ENCODE measurements around the gene TRIM44. TPM values are rescaled to one million over a fixed set of nuclear protein-coding genes. Genes with fewer than 3 reads are reported as not detected.

Gene TRIM44
- total RNA-seq, 3 donors from 2014 or later (not counting 1 experiment from before 2014, with no cell fraction given) = 47.0 to 62.6 (median 51.9) TPM

- ATAC-seq (no peak), DNase-seq (no peak)
- Histone ChIP-seq H3K27ac (ENCODE audit: low read length) (no peak overlapping the region), H3K36me3 (ENCODE audit: control insufficient read depth, insufficient read depth, low read length) (no peaks in the 10 kb centered on the region), H3K4me3 (ENCODE audit: low read length) (no peak overlapping the region), H3K4me1 (ENCODE audit: control insufficient read depth, insufficient read depth, low read length) (no peaks in the 10 kb centered on the region), H3K9me3 (ENCODE audit: control insufficient read depth, insufficient read depth, low read length) (no peaks in the 10 kb centered on the region), H3K27me3 (ENCODE audit: control insufficient read depth, insufficient read depth, low read length) (peaks cover 13% of the 10 kb centered on the region)
- 84% methylated on average over 4 of the region's 6 CpGs for WGBS (ENCODE audit: insufficient coverage)
- intact Hi-C loops (cut with micrococcal nuclease) = no loop called here
- no peak overlapping the region for H3K27ac Mint-ChIP-seq
- H3K4me3 Mint-ChIP-seq = no peak overlapping the region
- H3K4me1 Mint-ChIP-seq = no peaks in the 10 kb centered on the region
- no peaks in the 10 kb centered on the region for H3K36me3 Mint-ChIP-seq
- no peaks in the 10 kb centered on the region for H3K9me3 Mint-ChIP-seq
- peaks cover 60 to 73% of the 10 kb centered on the region in 2 donors for H3K27me3 Mint-ChIP-seq (ENCODE audit: low read depth in 2 of 2)
- TF ChIP-seq, protein P1, sequence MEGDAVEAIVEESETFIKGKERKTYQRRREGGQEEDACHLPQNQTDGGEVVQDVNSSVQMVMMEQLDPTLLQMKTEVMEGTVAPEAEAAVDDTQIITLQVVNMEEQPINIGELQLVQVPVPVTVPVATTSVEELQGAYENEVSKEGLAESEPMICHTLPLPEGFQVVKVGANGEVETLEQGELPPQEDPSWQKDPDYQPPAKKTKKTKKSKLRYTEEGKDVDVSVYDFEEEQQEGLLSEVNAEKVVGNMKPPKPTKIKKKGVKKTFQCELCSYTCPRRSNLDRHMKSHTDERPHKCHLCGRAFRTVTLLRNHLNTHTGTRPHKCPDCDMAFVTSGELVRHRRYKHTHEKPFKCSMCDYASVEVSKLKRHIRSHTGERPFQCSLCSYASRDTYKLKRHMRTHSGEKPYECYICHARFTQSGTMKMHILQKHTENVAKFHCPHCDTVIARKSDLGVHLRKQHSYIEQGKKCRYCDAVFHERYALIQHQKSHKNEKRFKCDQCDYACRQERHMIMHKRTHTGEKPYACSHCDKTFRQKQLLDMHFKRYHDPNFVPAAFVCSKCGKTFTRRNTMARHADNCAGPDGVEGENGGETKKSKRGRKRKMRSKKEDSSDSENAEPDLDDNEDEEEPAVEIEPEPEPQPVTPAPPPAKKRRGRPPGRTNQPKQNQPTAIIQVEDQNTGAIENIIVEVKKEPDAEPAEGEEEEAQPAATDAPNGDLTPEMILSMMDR (IDR thresholded peaks at IDR 0.05) = no peak
These were observed 7.9 kb upstream of the TRIM44 start for GRCh38 chr11:35654711-35655110.

DNA sequence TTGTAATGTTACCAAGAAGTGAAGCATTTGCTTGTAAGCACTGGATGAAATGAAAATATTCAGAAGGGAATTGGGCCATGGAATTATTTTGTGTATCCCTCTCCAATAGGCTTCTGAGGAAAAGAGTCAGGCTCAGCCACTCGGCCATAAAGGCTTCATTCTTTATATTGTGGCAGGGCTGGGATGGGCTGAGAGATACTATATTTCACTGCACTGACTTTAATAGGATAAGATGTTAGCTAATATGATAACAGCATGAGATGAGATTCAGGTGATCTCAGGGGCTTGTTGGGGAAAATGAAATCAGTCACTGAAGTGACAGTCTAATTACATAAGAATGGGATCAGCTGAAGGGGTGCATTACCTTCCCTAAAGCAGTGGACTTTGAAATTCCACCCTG is 7.3 kb upstream of the TRIM44 start:
- DNase-seq (no peak), ATAC-seq (no peak)
- Mint-ChIP-seq H3K4me3 (no peak overlapping the region), H3K27ac (no peak overlapping the region), H3K9me3 (no peaks in the 10 kb centered on the region), H3K4me1 (no peaks in the 10 kb centered on the region), H3K36me3 (no peaks in the 10 kb centered on the region), H3K27me3 (ENCODE audit: low read depth in 2 of 2) (peaks cover 60 to 72% of the 10 kb centered on the region in 2 donors)
- peaks cover 15% of the 10 kb centered on the region for H3K27me3 ChIP-seq (ENCODE audit: control insufficient read depth, insufficient read depth, low read length)
- no peaks in the 10 kb centered on the region for H3K9me3 ChIP-seq (ENCODE audit: control insufficient read depth, insufficient read depth, low read length)
- intact Hi-C loops (cut with micrococcal nuclease) = no loop called here
- 88% methylated on average over 1 of the region's 1 CpG for WGBS (ENCODE audit: insufficient coverage)
- no peaks in the 10 kb centered on the region for H3K4me1 ChIP-seq (ENCODE audit: control insufficient read depth, insufficient read depth, low read length)
- H3K4me3 ChIP-seq (ENCODE audit: low read length) = no peak overlapping the region
- no peak overlapping the region for H3K27ac ChIP-seq (ENCODE audit: low read length)
- no peaks in the 10 kb centered on the region for H3K36me3 ChIP-seq (ENCODE audit: control insufficient read depth, insufficient read depth, low read length)
- TF ChIP-seq, protein P1 (IDR thresholded peaks at IDR 0.05) = no peak

DNA sequence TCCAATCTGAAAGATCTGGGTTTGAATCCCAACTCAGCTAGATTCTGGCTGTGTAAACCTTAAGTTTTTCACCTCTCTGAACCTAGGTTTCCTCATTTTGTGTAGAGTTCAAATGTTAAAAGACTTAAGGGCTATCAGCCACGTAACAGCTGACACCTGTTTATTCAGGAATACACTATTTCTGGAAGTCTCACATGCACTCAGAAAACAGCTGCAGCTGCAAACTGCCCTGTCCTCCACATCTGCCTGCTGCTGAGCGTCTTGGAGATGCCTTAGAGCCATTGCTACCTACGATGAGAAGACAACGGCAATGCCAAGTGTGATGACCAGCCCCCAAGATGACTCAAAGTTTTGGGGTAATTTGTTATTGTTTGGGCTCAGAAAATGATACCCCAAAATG is 6.7 kb upstream of the TRIM44 start:
- Histone ChIP-seq H3K27ac (ENCODE audit: low read length) (no peak overlapping the region), H3K36me3 (ENCODE audit: control insufficient read depth, insufficient read depth, low read length) (no peaks in the 10 kb centered on the region), H3K27me3 (ENCODE audit: control insufficient read depth, insufficient read depth, low read length) (peaks cover 15% of the 10 kb centered on the region), H3K4me3 (ENCODE audit: low read length) (no peak overlapping the region), H3K4me1 (ENCODE audit: control insufficient read depth, insufficient read depth, low read length) (no peaks in the 10 kb centered on the region), H3K9me3 (ENCODE audit: control insufficient read depth, insufficient read depth, low read length) (no peaks in the 10 kb centered on the region)
- 83% methylated on average over 4 of the region's 4 CpGs for WGBS (ENCODE audit: insufficient coverage)
- Mint-ChIP-seq H3K36me3 (no peaks in the 10 kb centered on the region), H3K4me3 (no peak overlapping the region), H3K27ac (no peak overlapping the region), H3K4me1 (no peaks in the 10 kb centered on the region), H3K27me3 (ENCODE audit: low read depth in 2 of 2) (peaks cover 56 to 66% of the 10 kb centered on the region in 2 donors), H3K9me3 (no peaks in the 10 kb centered on the region)
- intact Hi-C loops (cut with micrococcal nuclease) = no loop called here
- TF ChIP-seq, protein P1 (IDR thresholded peaks at IDR 0.05) = no peak
- no peak for ATAC-seq
- no peak for DNase-seq
